ENCODE results near the gene OR4D1.

Gene OR4D1

GRCh38 chr17:58195518-58196123 lies 47.4 kb downstream of the OR4D1 start:
- DNase-seq: no peak

- no peak for DNase-seq
Observed at GRCh38 chr17:58196610-58197009, 48.4 kb downstream of the OR4D1 start.

DNA sequence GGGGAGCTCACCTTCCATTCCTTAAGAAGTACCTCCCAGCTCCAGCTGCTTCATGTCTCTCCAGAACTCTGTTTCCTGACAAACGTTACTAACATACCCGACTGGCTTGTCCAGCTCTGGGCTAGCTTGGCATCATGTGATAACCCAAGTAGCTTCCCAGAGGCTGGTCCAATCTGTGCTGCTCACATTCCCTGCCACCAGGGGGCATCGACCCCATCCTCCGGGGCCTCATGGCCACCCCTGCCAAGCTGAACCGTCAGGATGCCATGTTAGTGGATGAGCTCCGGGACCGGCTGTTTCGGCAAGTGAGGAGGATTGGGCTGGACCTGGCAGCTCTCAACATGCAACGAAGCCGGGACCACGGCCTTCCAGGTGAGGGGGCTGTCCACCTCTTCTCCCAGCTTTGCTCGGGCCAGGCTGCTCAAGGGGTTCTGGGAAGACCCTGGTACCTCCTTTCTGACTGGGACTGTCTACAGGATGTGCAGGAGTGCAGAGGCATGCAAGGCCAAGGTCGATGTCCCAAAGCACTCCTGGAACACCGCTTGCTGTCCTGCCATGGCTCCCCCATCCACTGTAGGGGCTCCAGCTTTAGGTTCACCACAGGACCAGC lies 51.9 kb downstream of the OR4D1 start:
- DNase-seq: peak; percentile 70

GRCh38 chr17:58202859-58203258 lies 54.7 kb downstream of the OR4D1 start:
- DNase-seq: no peak

DNA sequence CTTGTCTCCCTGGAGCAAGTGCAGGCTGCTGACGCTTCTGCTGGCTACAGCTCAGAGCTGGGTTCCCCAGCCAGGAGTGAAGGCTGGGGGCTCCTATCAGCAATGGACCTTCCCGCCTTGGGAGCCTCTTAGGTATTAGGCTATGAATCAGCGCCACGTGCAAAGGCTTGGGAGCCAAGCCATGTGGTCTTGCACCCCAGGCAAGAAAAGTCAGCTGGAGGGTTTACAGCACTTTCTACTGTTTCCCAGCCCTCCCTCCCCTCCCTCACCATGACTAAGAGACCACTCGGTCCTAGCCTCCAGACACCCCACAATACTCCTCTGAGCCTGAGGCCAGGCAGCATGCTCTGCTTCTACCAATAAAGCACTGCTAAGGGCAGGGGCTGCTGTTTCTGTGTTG lies 56.6 kb downstream of the OR4D1 start:
- no peak for DNase-seq

GRCh38 chr17:58205936-58206335 lies 57.8 kb downstream of the OR4D1 start:
- DNase-seq: no peak

DNA sequence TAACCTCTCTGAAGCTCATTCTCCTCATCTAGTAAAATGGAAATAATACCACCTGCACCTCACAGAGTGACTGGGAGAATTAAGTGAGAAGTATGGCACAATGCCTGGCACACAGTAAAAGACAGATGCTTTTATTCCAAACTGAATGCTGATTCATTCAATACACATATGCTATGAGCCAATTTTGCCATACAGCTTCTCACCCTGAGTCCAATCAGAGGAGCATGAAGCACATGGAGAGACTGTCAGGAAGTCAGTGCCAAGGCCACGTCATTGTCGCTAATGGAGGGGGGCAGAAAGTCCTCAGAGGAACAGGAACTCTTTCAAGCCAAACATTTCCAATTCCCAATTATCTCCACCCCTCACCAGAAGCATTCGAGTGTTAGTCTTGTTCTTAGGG lies 59.3 kb downstream of the OR4D1 start:
- no peak for DNase-seq

DNA sequence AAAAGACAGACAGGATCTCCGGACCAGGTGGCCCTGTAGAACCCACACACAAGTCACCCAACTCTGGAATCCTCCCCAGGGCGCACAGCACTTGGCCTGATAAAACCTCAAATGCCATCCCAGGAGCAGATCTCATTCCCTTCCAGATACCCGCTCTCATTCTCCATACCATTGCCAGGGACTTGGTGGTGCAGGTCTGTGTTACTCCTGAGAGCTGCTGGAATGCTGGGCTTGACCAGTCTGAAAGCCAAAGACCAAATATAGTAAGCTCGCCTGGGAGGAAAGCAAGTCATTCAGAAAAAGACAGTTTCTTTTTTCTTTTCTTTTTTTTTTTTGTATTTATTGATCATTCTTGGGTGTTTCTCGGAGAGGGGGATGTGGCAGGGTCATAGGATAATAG lies 60.2 kb downstream of the OR4D1 start:
- DNase-seq: no peak
